ENCODE data around the gene ZDHHC14. TPM values are rescaled to one million over a fixed set of nuclear protein-coding genes. Genes with fewer than 3 reads are reported as not detected.
A peak's percentile ranks its signal among the peaks of the same experiment; 100 is the strongest.

The ZDHHC14 gene
- total and polyA plus RNA-seq, 2 of the 8 experiments (the other 6 are each of a cell fraction or from before 2014, with no cell fraction given): 2.9 to 5.3 TPM

DNA sequence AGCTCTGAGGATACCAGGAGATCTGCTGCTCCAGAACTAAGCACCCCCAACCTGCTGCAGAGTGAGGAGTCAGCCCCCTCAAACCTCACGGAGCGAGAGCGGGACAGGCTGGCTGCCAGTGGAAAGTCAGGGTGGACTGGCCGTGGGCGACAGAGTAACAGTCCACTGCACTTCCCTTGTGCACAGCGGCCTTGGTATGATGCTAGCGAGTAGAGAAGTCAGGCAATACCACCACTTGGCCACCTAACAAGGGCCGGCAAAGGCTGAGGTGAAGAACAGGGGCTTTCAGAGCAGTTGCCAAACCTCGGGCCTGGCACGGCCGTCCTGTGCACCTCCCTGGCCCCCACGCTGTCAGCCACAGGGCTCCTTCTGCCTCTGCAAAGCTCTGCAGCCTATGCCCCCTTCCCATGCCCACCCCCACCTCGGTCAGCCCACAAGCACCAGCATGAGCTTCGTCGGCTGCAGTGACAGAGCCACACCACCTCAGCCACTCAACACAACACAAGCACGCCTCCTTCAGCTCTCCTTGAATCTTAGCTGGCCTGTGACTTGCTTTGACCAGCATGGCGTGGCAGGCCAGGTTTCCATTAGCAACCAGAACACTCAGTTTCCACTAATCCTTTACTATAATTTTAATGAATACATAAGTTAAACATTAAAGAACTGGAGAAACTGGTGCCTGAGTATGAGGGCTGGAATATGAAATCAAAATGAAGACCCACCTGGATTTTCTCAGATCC, 314.5 kb downstream of the ZDHHC14 start:
- DNase-seq (ENCODE audit: low read depth in 1 of 2, low spot score in 2 of 2) (no peak), FAIRE-seq (no peak)
- Histone ChIP-seq H3K4ac (replicated peaks; ENCODE audit: insufficient read length, low read depth, low read length) (no peak overlapping the region), H3K27me3 (replicated peaks in 1 of 4; ENCODE audit: control insufficient read depth in 3 of 4, extremely low read depth in 1 of 4, insufficient read depth in 3 of 4, low read length in 3 of 4) (no peaks in the 10 kb centered on the region), H3K4me3 (ENCODE audit: extremely low read depth in 1 of 4, insufficient read depth in 2 of 4, low read depth in 3 of 4, low read length in 4 of 4) (no peak overlapping the region), H2BK5ac (ENCODE audit: low read depth, low read length) (no peak overlapping the region), H2AFZ (ENCODE audit: low read length) (no peak overlapping the region), H3K9ac (replicated peaks in 1 of 4; ENCODE audit: extremely low read depth in 1 of 4, low read depth in 3 of 4, low read length in 3 of 4) (no peak overlapping the region), H3K9me3 (ENCODE audit: insufficient read depth in 2 of 2, low read depth in 1 of 2, low read length in 1 of 2) (no peaks in the 10 kb centered on the region), H4K8ac (ENCODE audit: extremely low read depth, insufficient read depth, low read length) (no peak overlapping the region), H3K14ac (ENCODE audit: insufficient read length) (no peak overlapping the region), H3K23me2 (ENCODE audit: low read depth, low read length) (no peaks in the 10 kb centered on the region), H2AK5ac (ENCODE audit: low read depth, low read length) (no peak overlapping the region), H3K27ac (ENCODE audit: low read depth, low read length) (no peak overlapping the region), H4K91ac (replicated peaks; ENCODE audit: insufficient read length, low read length) (no peak overlapping the region), H3K79me1 (ENCODE audit: low read depth, low read length) (no peaks in the 10 kb centered on the region), H3K56ac (replicated peaks; ENCODE audit: insufficient read length, low read depth, low read length) (no peak overlapping the region), H3K79me2 (ENCODE audit: control insufficient read depth in 1 of 2, insufficient read depth in 2 of 2, low read length in 2 of 2) (no peaks in the 10 kb centered on the region), H3K23ac (ENCODE audit: insufficient read length) (no peak overlapping the region), H3K36me3 (ENCODE audit: control insufficient read depth in 2 of 4, insufficient read depth in 4 of 4, low read length in 3 of 4) (no peaks in the 10 kb centered on the region), H4K5ac (ENCODE audit: insufficient read length, low read depth, low read length) (no peak overlapping the region), H2BK20ac (ENCODE audit: low read length) (no peak overlapping the region), H3K4me1 (replicated peaks in 1 of 4; ENCODE audit: control insufficient read depth in 3 of 4, insufficient read depth in 4 of 4, low read length in 3 of 4) (peaks cover 0 to 7% (median 0%) of the 10 kb centered on the region in 4 experiments; a peak in 2 of 7 replicates), H3K4me2 (ENCODE audit: insufficient read depth in 1 of 2, low read depth in 2 of 2, low read length in 2 of 2) (no peak overlapping the region), H2BK12ac (ENCODE audit: low read depth, low read length) (no peak overlapping the region; the same call in 1 of the 2 replicates), H2BK15ac (ENCODE audit: low read length) (0 out of 2 replicates have a peak overlapping the region, but pooled peaks have one; percentile 47), H3K18ac (ENCODE audit: extremely low read depth, low read length) (no peak overlapping the region), H2BK120ac (replicated peaks; ENCODE audit: low read depth, low read length) (no peak overlapping the region), H4K20me1 (replicated peaks in 1 of 2; ENCODE audit: control insufficient read depth in 1 of 2, insufficient read depth in 2 of 2, low read length in 2 of 2) (no peaks in the 10 kb centered on the region)
- ChIA-PET POLR2A (ENCODE audit: partially characterized antibody) (no interaction called here), CTCF (ENCODE audit: partially characterized antibody) (interaction anchor here (0.6 to 0.7 kb wide), 3 partner anchors 18 to 203 kb away, joined by 4 to 5 read pairs (median 4); no protein-coding TSS in a partner anchor)
- no peak for TF ChIP-seq SUZ12 (IDR thresholded peaks at IDR 0.05; ENCODE audit: low read length)
- WGBS, 2 experiments (ENCODE audit: extremely low coverage in 1 of 2, insufficient coverage in 1 of 2, insufficient read length in 1 of 2, insufficient replicate concordance in 2 of 2, low coverage in 1 of 2, low lambda C conversion rate in 2 of 2, missing lambda C conversion rate in 1 of 2): 90% methylated on average over 17 of the region's 17 CpGs; no CpG with 5 or more reads in 1 of the 2 experiments
